Stomach (tissue), 9 donors: ENCODE results near the gene SEMA5B. TPM values are rescaled to one million over a fixed set of nuclear protein-coding genes. Genes with fewer than 3 reads are reported as not detected.

Source experiments
- DNase-seq, 2 donors: peaks; one replicate each; pipeline versions ENCODE4 v3.0.0 to v3.0.0-alpha.2; 2013 to 2019
- H3K27ac ChIP-seq, 5 donors: fragments of 200-600 bp in 4 of 5; sonication (generic) in 4 of 5; one replicate each; pipeline ENCODE4 v1.5.1; 2013 to 2019; ENCODE audit warnings: mild to moderate bottlenecking in 1 of 5, moderate library complexity in 1 of 5
- H3K27me3 ChIP-seq, 3 donors: fragments of 200-600 bp; sonication (generic); one replicate each; pipeline ENCODE4 v1.5.1; 2017 to 2019; ENCODE audit warnings: mixed run types in 1 of 3
- H3K36me3 ChIP-seq, 4 donors: fragments of 200-600 bp; sonication (generic); 1 replicate in 3 of 4; 2 replicates in 1 of 4; pipeline ENCODE4 v1.5.1; 2016 to 2019
- H3K4me1 ChIP-seq, 4 donors: fragments of 200-600 bp; sonication (generic); one replicate each; pipeline ENCODE4 v1.5.1; 2016 to 2019
- H3K4me3 ChIP-seq, 4 donors: fragments of 200-600 bp; sonication (generic) in 3 of 4; one replicate each; pipeline ENCODE4 v1.5.1; 2016 to 2019; ENCODE audit warnings: mild to moderate bottlenecking in 1 of 4
- H3K9me3 ChIP-seq, 4 donors: fragments of 200-600 bp; sonication (generic); one replicate each; pipeline ENCODE4 v1.5.1; 2016 to 2019
- EP300 ChIP-seq: sonication (generic); formaldehyde crosslinking; IDR thresholded peaks from one replicate; pipeline ENCODE4 v1.6.1; 2017; ENCODE audit warnings: antibody characterized with exemption
- POLR2A ChIP-seq, 4 donors: fragments of 450-650 bp; IDR thresholded peaks; one replicate each; pipeline ENCODE4 v1.6.1; 2016; ENCODE audit warnings: antibody characterized with exemption in 4 of 4, control low read depth in 2 of 4, mild to moderate bottlenecking in 1 of 4, moderate library complexity in 1 of 4
- POLR2AphosphoS5 ChIP-seq, 3 donors: sonication (generic); formaldehyde crosslinking; IDR thresholded peaks; one replicate each; pipeline ENCODE4 v1.6.1; 2016; ENCODE audit warnings: antibody characterized with exemption in 3 of 3
- WGBS, 5 donors: extraction: QIAGEN DNeasy Blood & Tissue Kit in 3 of 5; methylation state at CpG; one replicate each; pipeline versions ENCODE4 v1.1.5 to v1.1.7; 2013 to 2018; 5-methylcytosine and 5-hydroxymethylcytosine counted together
- intact Hi-C: fragments of 100-400 bp; cut with DNase I; formaldehyde crosslinking; loops from one replicate; pipeline ENCODE4 v1.15.1; 2023; ENCODE audit warnings: low total_unique reads
- polyA plus RNA-seq, 3 donors: library from polyadenylated mRNA; stranded (reverse); fragments of 200-250 nt; gene quantifications; one replicate each; pipeline ENCODE4 v1.2.3, GENCODE V29; 2013
- total RNA-seq, 5 donors: library from RNA; depleted of rRNA; stranded (reverse); fragments of >200 nt; gene quantifications; one replicate each; pipeline versions ENCODE4 v1.1.0 to v1.2.3, GENCODE V29; 2014 to 2016
- TF ChIP-seq, protein P1 (sequence below), 7 experiments: fragments of 450-650 bp in 4 of 7; fragments of 200-600 bp in 3 of 7; sonication (generic) in 3 of 7; IDR thresholded peaks; one replicate each; pipeline ENCODE4 v1.5.1; 2016 to 2019; ENCODE audit warnings: antibody characterized with exemption in 7 of 7, control low read depth in 2 of 7, mild to moderate bottlenecking in 1 of 7
- donor health status: healthy with polysubstance abuse.
- donor health status: Bipolar disorder and iron deficiency.
- donor health status: healthy.

Gene SEMA5B
- total and polyA plus RNA-seq, 8 donors, result 0.15 to 27.2 (median 1.0) TPM; not detected in 2

DNA sequence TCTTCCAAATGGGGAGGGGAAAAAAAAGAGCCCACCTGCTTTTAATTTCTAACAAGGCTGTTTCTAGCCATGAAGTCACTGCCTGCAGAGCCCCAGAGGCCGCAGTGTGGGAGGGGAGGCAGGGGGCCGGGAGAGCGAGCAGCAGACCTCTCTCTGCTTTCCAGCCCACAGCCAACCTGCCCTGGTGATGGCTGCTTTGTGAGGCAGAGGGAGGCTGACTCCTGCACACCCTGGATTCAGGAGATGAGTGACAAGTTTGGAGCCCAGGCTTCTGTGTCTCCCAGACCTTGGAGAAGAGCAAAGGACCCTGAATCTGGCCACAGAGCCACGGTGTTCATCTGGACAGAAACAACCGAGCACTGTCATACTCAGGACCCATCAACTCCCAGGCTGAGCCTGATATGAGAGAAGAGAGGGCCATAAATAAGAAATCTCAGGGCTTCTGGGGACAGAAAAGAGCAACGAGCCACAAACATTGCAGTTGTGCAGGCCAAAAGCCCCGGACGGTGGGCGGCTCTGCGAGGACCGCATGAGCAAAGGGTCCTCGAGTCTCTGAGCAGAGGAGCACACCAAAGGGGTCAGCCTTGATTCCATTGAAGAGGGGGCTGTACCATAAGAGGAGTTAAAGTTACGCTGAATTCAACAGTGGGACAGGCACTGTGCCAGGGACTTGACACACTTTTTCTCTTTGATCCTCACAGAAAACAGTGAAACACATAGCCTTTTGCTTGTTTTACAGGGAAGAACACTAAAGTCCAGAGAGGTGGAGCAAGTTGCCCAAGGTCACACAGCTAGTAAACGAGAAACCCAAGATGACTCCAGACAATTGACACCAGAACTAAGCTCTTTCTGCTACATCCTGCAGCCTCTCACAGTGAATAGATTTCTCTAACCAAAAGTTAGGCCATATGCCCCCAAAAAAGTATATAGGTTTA lies 97.2 kb downstream of the SEMA5B start:
- Histone ChIP-seq H3K4me3 (no peak overlapping the region), H3K27me3 (peaks cover 0 to 24% (median 0%) of the 10 kb centered on the region in 3 donors), H3K4me1 (no peaks in the 10 kb centered on the region), H3K36me3 (no peaks in the 10 kb centered on the region), H3K9me3 (no peaks in the 10 kb centered on the region), H3K27ac (no peak overlapping the region)
- WGBS, 5 donors, result 73 to 83% (median 80%) methylated on average over 14 of the region's 14 CpGs
- TF ChIP-seq EP300 (no peak), POLR2AphosphoS5 (IDR thresholded peaks at IDR 0.05) (no peak), POLR2A (IDR thresholded peaks at IDR 0.05) (no peak)
- TF ChIP-seq, protein P1, sequence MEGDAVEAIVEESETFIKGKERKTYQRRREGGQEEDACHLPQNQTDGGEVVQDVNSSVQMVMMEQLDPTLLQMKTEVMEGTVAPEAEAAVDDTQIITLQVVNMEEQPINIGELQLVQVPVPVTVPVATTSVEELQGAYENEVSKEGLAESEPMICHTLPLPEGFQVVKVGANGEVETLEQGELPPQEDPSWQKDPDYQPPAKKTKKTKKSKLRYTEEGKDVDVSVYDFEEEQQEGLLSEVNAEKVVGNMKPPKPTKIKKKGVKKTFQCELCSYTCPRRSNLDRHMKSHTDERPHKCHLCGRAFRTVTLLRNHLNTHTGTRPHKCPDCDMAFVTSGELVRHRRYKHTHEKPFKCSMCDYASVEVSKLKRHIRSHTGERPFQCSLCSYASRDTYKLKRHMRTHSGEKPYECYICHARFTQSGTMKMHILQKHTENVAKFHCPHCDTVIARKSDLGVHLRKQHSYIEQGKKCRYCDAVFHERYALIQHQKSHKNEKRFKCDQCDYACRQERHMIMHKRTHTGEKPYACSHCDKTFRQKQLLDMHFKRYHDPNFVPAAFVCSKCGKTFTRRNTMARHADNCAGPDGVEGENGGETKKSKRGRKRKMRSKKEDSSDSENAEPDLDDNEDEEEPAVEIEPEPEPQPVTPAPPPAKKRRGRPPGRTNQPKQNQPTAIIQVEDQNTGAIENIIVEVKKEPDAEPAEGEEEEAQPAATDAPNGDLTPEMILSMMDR (IDR thresholded peaks at IDR 0.05), result no peak
- DNase-seq, result peak in 1 of 2 donors; percentile 35
- intact Hi-C loops, result no loop called here

DNA sequence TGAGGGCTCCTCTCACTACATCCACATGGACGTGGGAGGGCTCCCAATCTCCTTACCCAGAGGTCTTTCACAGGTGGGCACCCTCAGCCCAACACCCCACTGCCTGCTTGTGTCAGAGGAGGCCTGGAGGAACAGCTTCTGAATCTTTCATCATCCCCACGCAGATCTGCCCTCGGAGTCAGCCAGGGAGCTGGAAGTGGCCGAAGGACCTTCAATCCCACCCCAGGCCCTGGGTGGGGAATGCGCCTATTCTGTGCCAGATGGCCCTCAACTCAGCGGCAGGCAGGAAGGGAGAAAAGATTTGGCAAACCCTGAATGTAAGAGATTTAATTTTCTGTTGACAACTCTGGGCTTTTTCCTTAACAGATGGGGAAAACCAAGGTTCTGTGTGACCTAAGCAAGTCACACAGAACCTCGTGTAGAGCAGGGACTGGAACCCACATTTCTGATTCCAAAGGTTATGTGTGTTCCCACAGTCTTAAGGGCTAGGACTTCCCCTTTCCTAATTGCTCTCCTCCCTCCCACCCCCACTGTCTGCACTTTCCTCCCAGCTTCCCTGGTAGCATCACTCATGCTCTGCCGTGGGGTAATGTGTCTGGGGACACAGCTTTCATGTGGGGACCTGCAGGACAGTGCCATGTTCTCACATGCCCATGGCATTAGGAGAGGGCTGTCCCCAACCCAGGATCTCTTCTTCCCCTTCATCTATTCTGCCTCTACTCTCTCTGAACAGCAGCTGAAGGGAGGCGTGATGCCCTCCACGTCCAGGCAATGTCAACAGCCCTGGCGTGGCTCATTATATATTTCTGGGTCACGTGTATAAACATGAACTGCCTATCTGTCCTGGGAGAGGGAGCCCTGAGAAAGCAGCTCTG lies 98.1 kb downstream of the SEMA5B start:
- peaks cover 0 to 31% (median 0%) of the 10 kb centered on the region in 3 donors for H3K27me3 ChIP-seq
- intact Hi-C loops, result no loop called here

DNA sequence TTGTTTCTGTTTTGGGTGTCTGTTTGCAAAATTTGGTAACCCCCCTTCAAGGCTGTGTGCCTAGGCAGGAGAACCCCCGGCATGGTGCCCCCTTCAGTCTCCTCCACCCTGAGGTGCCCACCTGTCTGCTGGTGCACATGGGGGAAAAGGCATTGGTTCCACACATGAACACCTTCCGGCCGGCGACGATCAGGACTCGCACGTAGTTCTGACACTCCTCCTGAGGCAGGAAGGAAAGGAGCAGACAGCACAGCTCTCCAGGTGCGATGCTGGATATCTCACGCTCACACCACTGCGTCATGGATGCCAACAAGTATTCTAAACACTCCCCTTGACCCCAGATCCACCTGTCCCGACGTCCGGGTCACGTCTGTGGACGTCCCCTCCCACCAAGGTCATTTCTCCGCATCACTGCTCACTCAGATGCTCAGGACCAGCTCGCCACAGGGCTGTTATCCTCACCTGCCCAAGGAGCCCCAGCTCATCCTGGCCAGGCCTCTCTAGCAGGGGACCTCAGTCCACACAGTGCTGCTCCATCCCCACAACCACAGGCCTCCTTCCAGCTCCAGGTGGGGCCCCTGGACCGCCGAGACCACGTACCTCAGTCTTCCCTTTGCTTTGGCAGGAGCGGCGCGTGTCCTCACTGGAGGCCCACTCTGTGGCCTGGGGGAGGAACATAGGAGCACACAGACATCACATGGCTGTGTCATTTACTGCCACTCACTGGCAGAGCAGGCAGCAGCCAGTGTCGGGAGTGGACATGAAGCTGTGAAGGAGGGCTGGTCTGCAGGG lies 99.0 kb downstream of the SEMA5B start:
- intact Hi-C loops, result no loop called here

More for the DNA sequence above, 98.1 kb downstream of the SEMA5B start:
- H3K4me1 ChIP-seq, result no peaks in the 10 kb centered on the region
- 48 to 56% (median 49%) methylated on average over 12 of the region's 12 CpGs for WGBS, 5 donors
- TF ChIP-seq POLR2AphosphoS5 (IDR thresholded peaks at IDR 0.05) (no peak), POLR2A (IDR thresholded peaks at IDR 0.05) (no peak), EP300 (no peak)
- TF ChIP-seq, protein P1 (IDR thresholded peaks at IDR 0.05), result no peak
- DNase-seq, result no peak
- H3K36me3 ChIP-seq, result no peaks in the 10 kb centered on the region
- no peak overlapping the region for H3K27ac ChIP-seq
- H3K4me3 ChIP-seq, result no peak overlapping the region
- H3K9me3 ChIP-seq, result no peaks in the 10 kb centered on the region

DNA sequence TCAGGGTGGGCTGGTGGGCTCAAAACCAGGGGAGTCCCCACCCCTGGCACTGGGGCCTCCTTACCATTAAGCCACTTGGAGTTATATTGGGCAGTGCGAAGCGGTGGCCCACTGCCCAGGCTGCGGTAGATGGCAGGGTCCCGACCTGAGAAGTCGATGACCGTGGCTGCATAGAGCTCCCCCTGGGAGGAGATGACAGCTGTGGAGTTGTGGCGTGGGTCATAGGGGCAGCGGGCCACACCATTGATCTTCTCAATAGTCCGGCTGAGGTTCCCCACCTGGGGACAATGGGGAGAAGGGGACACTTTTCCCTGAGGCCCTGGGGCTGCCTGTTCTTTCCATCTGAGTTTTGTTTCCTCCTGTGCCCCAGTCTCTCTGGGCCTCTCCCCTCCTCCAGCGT lies 99.8 kb downstream of the SEMA5B start:
- Histone ChIP-seq H3K4me3 (no peak overlapping the region), H3K36me3 (no peaks in the 10 kb centered on the region), H3K4me1 (no peaks in the 10 kb centered on the region), H3K27ac (no peak overlapping the region), H3K27me3 (peaks cover 0 to 48% (median 8%) of the 10 kb centered on the region in 3 donors), H3K9me3 (no peaks in the 10 kb centered on the region)
- DNase-seq, result no peak
- TF ChIP-seq, protein P1 (IDR thresholded peaks at IDR 0.05), result no peak
- TF ChIP-seq POLR2AphosphoS5 (IDR thresholded peaks at IDR 0.05), result no peak
- WGBS, 5 donors, result 84 to 94% (median 89%) methylated on average over 4 to 10 of the region's 10 CpGs
- intact Hi-C loops, result no loop called here

More for the DNA sequence above, 99.0 kb downstream of the SEMA5B start:
- no peaks in the 10 kb centered on the region for H3K36me3 ChIP-seq
- H3K27ac ChIP-seq, result no peak overlapping the region
- no peaks in the 10 kb centered on the region for H3K9me3 ChIP-seq
- DNase-seq, result no peak
- 81 to 88% (median 84%) methylated on average over 23 to 24 of the region's 24 CpGs for WGBS, 5 donors
- H3K4me3 ChIP-seq, result no peak overlapping the region
- H3K27me3 ChIP-seq, result peaks cover 0 to 39% (median 1%) of the 10 kb centered on the region in 3 donors
- H3K4me1 ChIP-seq, result no peaks in the 10 kb centered on the region
- no peak for TF ChIP-seq EP300
- no peak for TF ChIP-seq POLR2AphosphoS5 (IDR thresholded peaks at IDR 0.05)
